Psoas muscle (tissue), 8 donors: ENCODE measurements around the gene SEMA3F. TPM values are rescaled to one million over a fixed set of nuclear protein-coding genes. Genes with fewer than 3 reads are reported as not detected.

Source experiments
- ATAC-seq, 4 donors: fragments of 200-7000 bp; cut with Tn5 transposase; one replicate each; pipeline ENCODE4 v1.9.1; 2020; ENCODE audit warnings: moderate library complexity in 3 of 4, mild to moderate bottlenecking in 2 of 4
- DNase-seq, 2 donors: peaks; one replicate each; pipeline ENCODE4 v3.0.0-alpha.2; 2020
- H3K27ac ChIP-seq: fragments of 200-600 bp; one replicate; pipeline ENCODE4 v1.8.0; 2022
- H3K27me3 ChIP-seq, 3 donors: fragments of 200-600 bp in 1 of 3; one replicate each; pipeline versions ENCODE4 v1.6.1 to v1.8.0; 2013 to 2022; ENCODE audit warnings: low read length in 2 of 3, mild to moderate bottlenecking in 2 of 3, moderate library complexity in 1 of 3; ENCODE audit not compliant: insufficient read depth in 3 of 3
- H3K36me3 ChIP-seq, 2 donors: fragments of 200-600 bp in 1 of 2; one replicate each; pipeline versions ENCODE4 v1.6.1 to v1.8.0; 2013 to 2022; ENCODE audit warnings: low read depth in 1 of 2, mild to moderate bottlenecking in 1 of 2, moderate library complexity in 1 of 2; ENCODE audit not compliant: insufficient read depth in 1 of 2
- H3K4me1 ChIP-seq: fragments of 200-600 bp; one replicate; pipeline ENCODE4 v1.8.0; 2022
- H3K4me3 ChIP-seq: fragments of 200-600 bp; one replicate; pipeline ENCODE4 v1.8.0; 2022; ENCODE audit warnings: mild to moderate bottlenecking
- H3K9me3 ChIP-seq: fragments of 200-600 bp; one replicate; pipeline ENCODE4 v1.8.0; 2022
- CTCF ChIP-seq: fragments of 200-600 bp; IDR thresholded peaks from one replicate; pipeline ENCODE4 v1.8.0; 2022; ENCODE audit warnings: antibody characterized with exemption
- WGBS, 3 donors: extraction: QIAGEN DNeasy Blood & Tissue Kit; methylation state at CpG; one replicate each; pipeline versions ENCODE4 v1.1.6 to v1.1.7; 2013; 5-methylcytosine and 5-hydroxymethylcytosine counted together
- intact Hi-C, 2 donors: fragments of 100-400 bp; cut with DNase I; formaldehyde crosslinking; loops; one replicate each; pipeline versions ENCODE4 v1.11.0 to v1.14.2; 2022
- polyA plus RNA-seq, 3 donors: library from polyadenylated mRNA; stranded (reverse); fragments of 200-250 nt; gene quantifications; one replicate each; pipeline ENCODE4 v1.2.3, GENCODE V29; 2013
- total RNA-seq, 4 donors: library from RNA; stranded (reverse); fragmentation: NEBNext Ultra II Directional in 2 of 4; extraction: Animal tissue kit (Norgen Biotek cat#: 25700) in 2 of 4; gene quantifications; one replicate each; pipeline versions ENCODE4 v1.2.1 to v1.2.4, GENCODE V29; 2021 to 2023
- donor health status: healthy with polysubstance abuse.
- donor health status: DM: no; HTN: no; CAD: no; lungs with moderate emphysema.
- donor health status: Bipolar disorder and iron deficiency.
- donor health status: healthy.
- donor health status: DM: yes; HTN: yes; CAD: no.
- donor health status: DM: no; HTN: no; CAD: no.
- donor health status: DM: no; HTN: no; CAD: no.
- donor health status: DM: yes; HTN: yes; CAD: no.

SEMA3F gene
- total and polyA plus RNA-seq, 7 donors, result 4.7 to 13.7 (median 7.6) TPM

GRCh38 chr3:50230104-50230793 is 75.1 kb downstream of the SEMA3F start:
- intact Hi-C loops, result loop anchor here in 1 of 2 donors (5.0 kb wide), 1 partner anchor 108 kb away; no protein-coding TSS in a partner anchor

GRCh38 chr3:50230794-50231125 is 75.6 kb downstream of the SEMA3F start:
- no peaks in the 10 kb centered on the region for H3K9me3 ChIP-seq
- H3K27ac ChIP-seq, result no peak overlapping the region
- WGBS, 3 donors, result 63 to 80% (median 74%) methylated on average over 4 of the region's 4 CpGs
- DNase-seq, result no peak
- no peak overlapping the region for H3K4me3 ChIP-seq
- ATAC-seq, result no peak
- TF ChIP-seq CTCF, result no peak
- no peaks in the 10 kb centered on the region for H3K27me3 ChIP-seq
- intact Hi-C loops, result loop anchor here in 1 of 2 donors (5.0 kb wide), 1 partner anchor 108 kb away; no protein-coding TSS in a partner anchor
- peaks cover 5% of the 10 kb centered on the region for H3K4me1 ChIP-seq
- no peaks in the 10 kb centered on the region for H3K36me3 ChIP-seq

More at GRCh38 chr3:50230104-50230793, 75.1 kb downstream of the SEMA3F start:
- Histone ChIP-seq H3K4me3 (no peak overlapping the region), H3K9me3 (no peaks in the 10 kb centered on the region), H3K27me3 (no peaks in the 10 kb centered on the region), H3K27ac (no peak overlapping the region), H3K4me1 (peaks cover 5% of the 10 kb centered on the region), H3K36me3 (no peaks in the 10 kb centered on the region)
- no peak for DNase-seq
- no peak for TF ChIP-seq CTCF
- no peak for ATAC-seq
- 75 to 90% (median 78%) methylated on average over 7 to 8 of the region's 8 CpGs for WGBS, 3 donors

- 63 to 70% (median 67%) methylated on average over 5 of the region's 5 CpGs for WGBS, 3 donors
Measured at GRCh38 chr3:50231581-50231980, 76.5 kb downstream of the SEMA3F start.

GRCh38 chr3:50232303-50232702 is 77.2 kb downstream of the SEMA3F start:
- intact Hi-C loops, result loop anchor here in 1 of 2 donors (5.0 kb wide), 1 partner anchor 110 kb away; no protein-coding TSS in a partner anchor
- H3K27ac ChIP-seq, result no peak overlapping the region
- 78 to 80% (median 78%) methylated on average over 3 of the region's 3 CpGs for WGBS, 3 donors
- H3K36me3 ChIP-seq, result no peaks in the 10 kb centered on the region
- H3K27me3 ChIP-seq, result no peaks in the 10 kb centered on the region
- H3K4me3 ChIP-seq, result no peak overlapping the region
- peaks cover 10% of the 10 kb centered on the region for H3K4me1 ChIP-seq
- ATAC-seq (no peak), DNase-seq (no peak)
- H3K9me3 ChIP-seq, result no peaks in the 10 kb centered on the region
- no peak for TF ChIP-seq CTCF

More at GRCh38 chr3:50231581-50231980, 76.5 kb downstream of the SEMA3F start:
- ATAC-seq (no peak), DNase-seq (no peak)
- intact Hi-C loops, result loop anchor here in 1 of 2 donors (5.0 kb wide), 1 partner anchor 109 kb away; no protein-coding TSS in a partner anchor
- Histone ChIP-seq H3K36me3 (no peaks in the 10 kb centered on the region), H3K4me1 (peaks cover 5% of the 10 kb centered on the region), H3K27me3 (no peaks in the 10 kb centered on the region), H3K4me3 (no peak overlapping the region), H3K9me3 (no peaks in the 10 kb centered on the region), H3K27ac (no peak overlapping the region)
- no peak for TF ChIP-seq CTCF
